GM23338 (cell line): ENCODE measurements around the gene PDIA4. TPM values are rescaled to one million over a fixed set of nuclear protein-coding genes. Genes with fewer than 3 reads are reported as not detected.

ENCODE experiments used
- ATAC-seq: fragments of 200-7000 bp; cut with Tn5 transposase; 3 replicates; pipeline ENCODE4 v1.9.1; 2020
- DNase-seq: peaks from one replicate; pipeline ENCODE4 v3.0.0-alpha.2; 2015; ENCODE audit warnings: low spot score
- H2AFZ ChIP-seq: fragments of 200-600 bp; sonication (generic); 2 replicates; pipeline ENCODE4 v1.8.0; 2016; ENCODE audit warnings: antibody characterized with exemption, mild to moderate bottlenecking, moderate library complexity
- H3F3A ChIP-seq: fragments of 200-600 bp; sonication (generic); replicated peaks from 2 replicates; pipeline ENCODE4 v1.8.0; 2017; ENCODE audit warnings: antibody characterized with exemption, mixed run types, low read depth
- H3K27ac ChIP-seq: fragments of 200-600 bp; sonication (generic); 2 replicates; pipeline ENCODE4 v1.6.1; 2016; ENCODE audit warnings: low read depth
- H3K27me3 ChIP-seq: fragments of 200-600 bp; sonication (generic); 2 replicates; pipeline ENCODE4 v1.8.0; 2016; ENCODE audit warnings: mild to moderate bottlenecking, mixed run types, moderate library complexity; ENCODE audit not compliant: insufficient read depth
- H3K36me3 ChIP-seq: fragments of 200-600 bp; sonication (generic); 2 replicates; pipeline ENCODE4 v1.8.0; 2016; ENCODE audit warnings: mild to moderate bottlenecking; ENCODE audit not compliant: insufficient read depth
- H3K4me1 ChIP-seq: fragments of 200-600 bp; sonication (generic); 2 replicates; pipeline ENCODE4 v1.8.0; 2016; ENCODE audit warnings: mild to moderate bottlenecking, moderate library complexity; ENCODE audit not compliant: insufficient read depth
- H3K4me2 ChIP-seq: fragments of 200-600 bp; sonication (generic); 2 replicates; pipeline ENCODE4 v1.7.1; 2017; ENCODE audit warnings: mixed run types
- H3K4me3 ChIP-seq: fragments of 200-600 bp; sonication (generic); 2 replicates; pipeline ENCODE4 v1.6.1; 2016; ENCODE audit warnings: mixed run types
- H3K79me2 ChIP-seq: fragments of 200-600 bp; sonication (generic); replicated peaks from 2 replicates; pipeline ENCODE4 v1.8.0; 2017; ENCODE audit warnings: mild to moderate bottlenecking; ENCODE audit not compliant: insufficient read depth
- H3K9me2 ChIP-seq: fragments of 200-600 bp; sonication (generic); 2 replicates; pipeline ENCODE4 v1.8.0; 2017; ENCODE audit not compliant: insufficient read depth
- H4K20me1 ChIP-seq: fragments of 200-600 bp; sonication (generic); replicated peaks from 2 replicates; pipeline ENCODE4 v1.8.0; 2017; ENCODE audit warnings: mild to moderate bottlenecking; ENCODE audit not compliant: insufficient read depth
- H3K27ac Mint-ChIP-seq: 2 replicates; pipeline ENCODE4 v1.8.0; 2020; ENCODE audit warnings: inconsistent platforms, mild to moderate bottlenecking, moderate library complexity, mixed read lengths
- H3K27me3 Mint-ChIP-seq: 3 replicates; pipeline ENCODE4 v1.8.0; 2022; ENCODE audit warnings: low read depth, mild to moderate bottlenecking, moderate library complexity, mixed read lengths, inconsistent platforms; ENCODE audit not compliant: insufficient read depth, poor library complexity
- H3K36me3 Mint-ChIP-seq: 3 replicates; pipeline ENCODE4 v1.8.0; 2021; ENCODE audit warnings: low read depth, mild to moderate bottlenecking, inconsistent platforms, moderate library complexity, mixed read lengths
- H3K4me1 Mint-ChIP-seq: 3 replicates; pipeline ENCODE4 v1.8.0; 2020; ENCODE audit warnings: mild to moderate bottlenecking, inconsistent platforms, mixed read lengths
- H3K4me3 Mint-ChIP-seq: 3 replicates; pipeline ENCODE4 v1.8.0; 2021; ENCODE audit warnings: moderate library complexity, mild to moderate bottlenecking, inconsistent platforms, mixed read lengths
- H3K9me3 Mint-ChIP-seq: 3 replicates; pipeline ENCODE4 v1.8.0; 2020; ENCODE audit warnings: moderate library complexity, mild to moderate bottlenecking, inconsistent platforms, mixed read lengths
- CREB1 ChIP-seq: fragments of 250-450 bp; sonication (Bioruptor Pico); IDR thresholded peaks from 2 replicates; pipeline ENCODE4 v1.5.0; 2020; ENCODE audit warnings: low read depth, mild to moderate bottlenecking, moderate library complexity
- EZH2 ChIP-seq: fragments of 200-600 bp; sonication (generic); IDR thresholded peaks from one replicate; pipeline ENCODE4 v1.8.0; 2017; ENCODE audit warnings: antibody characterized with exemption, mild to moderate bottlenecking, low read depth; ENCODE audit not compliant: unreplicated experiment
- EZH2phosphoT487 ChIP-seq: fragments of 200-600 bp; sonication (generic); IDR thresholded peaks from one replicate; pipeline ENCODE4 v1.8.1; 2018; ENCODE audit warnings: antibody characterized with exemption; ENCODE audit not compliant: unreplicated experiment
- JUNB ChIP-seq: IDR thresholded peaks from one replicate; pipeline ENCODE4 v1.6.1; 2016; ENCODE audit warnings: antibody characterized with exemption; ENCODE audit not compliant: unreplicated experiment
- NANOG ChIP-seq: IDR thresholded peaks from 2 replicates; pipeline ENCODE4 v1.6.1; 2016; ENCODE audit warnings: antibody characterized with exemption, borderline replicate concordance
- POLR2AphosphoS5 ChIP-seq: IDR thresholded peaks from 2 replicates; pipeline ENCODE4 v1.6.1; 2016; ENCODE audit warnings: antibody characterized with exemption, low read depth
- STAT1 ChIP-seq: IDR thresholded peaks from one replicate; pipeline ENCODE4 v1.6.1; 2016; ENCODE audit warnings: antibody characterized with exemption; ENCODE audit not compliant: unreplicated experiment
- ZNF114 ChIP-seq: fragments of 250-450 bp; sonication (Bioruptor Pico); IDR thresholded peaks from 2 replicates; pipeline ENCODE4 v1.5.0; 2020; ENCODE audit warnings: mild to moderate bottlenecking, moderate library complexity
- ZNF331 ChIP-seq: fragments of 250-450 bp; sonication (Bioruptor Pico); IDR thresholded peaks from 2 replicates; pipeline ENCODE4 v1.5.0; 2020; ENCODE audit warnings: low read depth, mild to moderate bottlenecking, moderate library complexity
- polyA plus RNA-seq: library from polyadenylated mRNA; unstranded; fragments of >200 nt; fragmentation: Nextera tagmentation; extraction: Ambion mirVana; gene quantifications from 2 replicates; pipeline ENCODE4 v1.2.1, GENCODE V29; 2016
- total RNA-seq: library from RNA; depleted of rRNA; stranded (reverse); fragments of >200 nt; shearing (Covaris generic); gene quantifications from 2 replicates; pipeline ENCODE4 v1.2.3, GENCODE V29; 2014
- TF ChIP-seq, protein P1 (sequence below): fragments of 250-450 bp; sonication (Bioruptor Pico); IDR thresholded peaks from 2 replicates; pipeline ENCODE4 v1.5.0; 2020; ENCODE audit warnings: mild to moderate bottlenecking, moderate library complexity

The PDIA4 gene
- total and polyA plus RNA-seq, 2 experiments from 2014 or later, result 196 to 332 TPM

DNA sequence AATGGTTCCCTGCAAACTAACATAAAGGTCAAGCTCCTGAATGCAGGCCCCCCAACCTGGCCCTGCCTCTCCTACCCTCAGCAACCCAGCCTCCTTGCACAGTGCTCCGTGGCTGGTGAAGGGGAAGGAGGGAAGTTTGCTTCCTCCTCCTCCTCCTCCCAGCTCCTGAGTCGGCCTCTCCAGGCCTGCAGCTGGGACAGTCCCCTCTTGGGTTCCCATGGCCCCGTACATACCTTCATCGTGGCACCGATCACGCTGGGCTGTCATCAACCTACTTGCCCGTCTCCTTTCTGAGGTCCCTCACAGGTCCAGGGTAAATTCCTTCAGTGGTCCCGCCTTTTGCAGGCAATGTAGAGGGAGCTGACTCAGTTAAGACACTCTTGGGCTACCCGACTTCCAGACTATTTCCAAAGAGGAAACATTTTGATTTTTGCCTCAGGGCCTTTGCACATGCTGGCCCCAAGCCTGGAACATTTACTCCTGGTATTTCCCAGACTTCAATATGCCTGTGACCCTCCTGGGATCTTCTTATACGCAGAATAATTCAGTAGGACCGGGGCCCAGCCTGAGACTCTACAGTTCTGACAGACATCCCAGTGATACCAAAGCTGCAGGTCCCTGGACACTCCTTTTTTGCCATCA lies 26.8 kb downstream of the PDIA4 start (continued):
- TF ChIP-seq, protein P1, sequence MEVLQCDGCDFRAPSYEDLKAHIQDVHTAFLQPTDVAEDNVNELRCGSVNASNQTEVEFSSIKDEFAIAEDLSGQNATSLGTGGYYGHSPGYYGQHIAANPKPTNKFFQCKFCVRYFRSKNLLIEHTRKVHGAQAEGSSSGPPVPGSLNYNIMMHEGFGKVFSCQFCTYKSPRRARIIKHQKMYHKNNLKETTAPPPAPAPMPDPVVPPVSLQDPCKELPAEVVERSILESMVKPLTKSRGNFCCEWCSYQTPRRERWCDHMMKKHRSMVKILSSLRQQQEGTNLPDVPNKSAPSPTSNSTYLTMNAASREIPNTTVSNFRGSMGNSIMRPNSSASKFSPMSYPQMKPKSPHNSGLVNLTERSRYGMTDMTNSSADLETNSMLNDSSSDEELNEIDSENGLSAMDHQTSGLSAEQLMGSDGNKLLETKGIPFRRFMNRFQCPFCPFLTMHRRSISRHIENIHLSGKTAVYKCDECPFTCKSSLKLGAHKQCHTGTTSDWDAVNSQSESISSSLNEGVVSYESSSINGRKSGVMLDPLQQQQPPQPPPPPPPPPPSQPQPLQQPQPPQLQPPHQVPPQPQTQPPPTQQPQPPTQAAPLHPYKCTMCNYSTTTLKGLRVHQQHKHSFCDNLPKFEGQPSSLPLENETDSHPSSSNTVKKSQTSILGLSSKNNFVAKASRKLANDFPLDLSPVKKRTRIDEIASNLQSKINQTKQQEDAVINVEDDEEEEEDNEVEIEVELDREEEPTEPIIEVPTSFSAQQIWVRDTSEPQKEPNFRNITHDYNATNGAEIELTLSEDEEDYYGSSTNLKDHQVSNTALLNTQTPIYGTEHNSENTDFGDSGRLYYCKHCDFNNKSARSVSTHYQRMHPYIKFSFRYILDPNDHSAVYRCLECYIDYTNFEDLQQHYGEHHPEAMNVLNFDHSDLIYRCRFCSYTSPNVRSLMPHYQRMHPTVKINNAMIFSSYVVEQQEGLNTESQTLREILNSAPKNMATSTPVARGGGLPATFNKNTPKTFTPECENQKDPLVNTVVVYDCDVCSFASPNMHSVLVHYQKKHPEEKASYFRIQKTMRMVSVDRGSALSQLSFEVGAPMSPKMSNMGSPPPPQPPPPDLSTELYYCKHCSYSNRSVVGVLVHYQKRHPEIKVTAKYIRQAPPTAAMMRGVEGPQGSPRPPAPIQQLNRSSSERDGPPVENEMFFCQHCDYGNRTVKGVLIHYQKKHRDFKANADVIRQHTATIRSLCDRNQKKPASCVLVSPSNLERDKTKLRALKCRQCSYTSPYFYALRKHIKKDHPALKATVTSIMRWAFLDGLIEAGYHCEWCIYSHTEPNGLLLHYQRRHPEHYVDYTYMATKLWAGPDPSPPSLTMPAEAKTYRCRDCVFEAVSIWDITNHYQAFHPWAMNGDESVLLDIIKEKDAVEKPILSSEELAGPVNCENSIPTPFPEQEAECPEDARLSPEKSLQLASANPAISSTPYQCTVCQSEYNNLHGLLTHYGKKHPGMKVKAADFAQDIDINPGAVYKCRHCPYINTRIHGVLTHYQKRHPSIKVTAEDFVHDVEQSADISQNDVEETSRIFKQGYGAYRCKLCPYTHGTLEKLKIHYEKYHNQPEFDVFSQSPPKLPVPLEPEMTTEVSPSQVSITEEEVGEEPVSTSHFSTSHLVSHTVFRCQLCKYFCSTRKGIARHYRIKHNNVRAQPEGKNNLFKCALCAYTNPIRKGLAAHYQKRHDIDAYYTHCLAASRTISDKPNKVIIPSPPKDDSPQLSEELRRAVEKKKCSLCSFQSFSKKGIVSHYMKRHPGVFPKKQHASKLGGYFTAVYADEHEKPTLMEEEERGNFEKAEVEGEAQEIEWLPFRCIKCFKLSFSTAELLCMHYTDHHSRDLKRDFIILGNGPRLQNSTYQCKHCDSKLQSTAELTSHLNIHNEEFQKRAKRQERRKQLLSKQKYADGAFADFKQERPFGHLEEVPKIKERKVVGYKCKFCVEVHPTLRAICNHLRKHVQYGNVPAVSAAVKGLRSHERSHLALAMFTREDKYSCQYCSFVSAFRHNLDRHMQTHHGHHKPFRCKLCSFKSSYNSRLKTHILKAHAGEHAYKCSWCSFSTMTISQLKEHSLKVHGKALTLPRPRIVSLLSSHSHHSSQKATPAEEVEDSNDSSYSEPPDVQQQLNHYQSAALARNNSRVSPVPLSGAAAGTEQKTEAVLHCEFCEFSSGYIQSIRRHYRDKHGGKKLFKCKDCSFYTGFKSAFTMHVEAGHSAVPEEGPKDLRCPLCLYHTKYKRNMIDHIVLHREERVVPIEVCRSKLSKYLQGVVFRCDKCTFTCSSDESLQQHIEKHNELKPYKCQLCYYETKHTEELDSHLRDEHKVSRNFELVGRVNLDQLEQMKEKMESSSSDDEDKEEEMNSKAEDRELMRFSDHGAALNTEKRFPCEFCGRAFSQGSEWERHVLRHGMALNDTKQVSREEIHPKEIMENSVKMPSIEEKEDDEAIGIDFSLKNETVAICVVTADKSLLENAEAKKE (CRISPR knock-in tag), result no peak
- TF ChIP-seq ZNF331 (CRISPR knock-in tag), result no peak
- no peak for TF ChIP-seq CREB1 (CRISPR knock-in tag)
- no peak for TF ChIP-seq EZH2
- no peak for TF ChIP-seq NANOG
- TF ChIP-seq EZH2phosphoT487, result no peak
- no peak for TF ChIP-seq JUNB
- TF ChIP-seq STAT1, result no peak

DNA sequence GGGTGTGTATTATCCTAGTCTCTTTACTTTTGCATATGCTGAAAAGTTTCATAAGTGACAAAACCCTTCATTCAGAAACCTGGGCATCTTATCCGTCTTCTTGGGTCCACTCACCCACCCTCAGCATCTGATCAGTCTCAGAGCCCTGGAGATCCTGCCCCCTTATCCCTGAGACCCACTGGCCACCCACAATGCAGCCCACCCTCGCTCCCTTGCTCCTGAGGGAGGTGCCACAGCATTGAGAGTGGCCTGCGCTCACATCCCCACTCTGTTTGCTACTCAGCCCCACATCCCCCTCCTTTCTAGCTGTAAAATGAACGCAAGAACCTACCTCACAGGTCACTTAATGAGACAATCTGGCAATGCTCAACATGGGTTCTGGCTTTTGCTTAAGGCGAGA lies 27.3 kb downstream of the PDIA4 start:
- H3K27ac Mint-ChIP-seq, result no peak overlapping the region
- no peak overlapping the region for H3K27ac ChIP-seq
- no peak overlapping the region for H2AFZ ChIP-seq
- no peak overlapping the region for H3K4me3 ChIP-seq
- DNase-seq (no peak), ATAC-seq (no peak)
- H3K79me2 ChIP-seq, result 0 out of 2 replicates have a peak, but pooled peaks cover 3% of the 10 kb centered on the region
- H3K27me3 ChIP-seq, result no peaks in the 10 kb centered on the region
- H3K4me1 ChIP-seq, result no peaks in the 10 kb centered on the region
- no peak overlapping the region for H3K4me3 Mint-ChIP-seq
- H4K20me1 ChIP-seq, result peaks cover 9% of the 10 kb centered on the region
- H3K36me3 ChIP-seq, result peaks cover 25% of the 10 kb centered on the region
- H3K9me3 Mint-ChIP-seq, result no peaks in the 10 kb centered on the region; the same call in 2 of the 3 replicates
- H3F3A ChIP-seq, result no peaks in the 10 kb centered on the region; the same call in 1 of the 2 replicates
- H3K9me2 ChIP-seq, result no peaks in the 10 kb centered on the region
- H3K27me3 Mint-ChIP-seq, result peaks cover 2% of the 10 kb centered on the region
- peaks cover 43% of the 10 kb centered on the region for H3K36me3 Mint-ChIP-seq
- TF ChIP-seq CREB1 (CRISPR knock-in tag) (no peak), ZNF114 (CRISPR knock-in tag) (no peak), ZNF331 (CRISPR knock-in tag) (no peak), POLR2AphosphoS5 (no peak)
- no peak overlapping the region for H3K4me2 ChIP-seq
- H3K4me1 Mint-ChIP-seq, result peaks cover 2% of the 10 kb centered on the region; the same call in 2 of the 3 replicates
